Lung (tissue), 12 donors: Measurements from ENCODE around the gene NNMT. TPM values are rescaled to one million over a fixed set of nuclear protein-coding genes. Genes with fewer than 3 reads are reported as not detected.

Source experiments
- ATAC-seq: fragments of 200-7000 bp; cut with Tn5 transposase; one replicate; pipeline ENCODE4 v1.9.1; 2020; ENCODE audit warnings: moderate number of reproducible peaks; ENCODE audit not compliant: insufficient read depth, low FRiP score
- DNase-seq, 3 donors: peaks; one replicate each; pipeline ENCODE4 v3.0.0-alpha.2; 2013 to 2017
- H3K27ac ChIP-seq, 2 donors: one replicate each; pipeline ENCODE4 v1.5.1; 2013; ENCODE audit warnings: mild to moderate bottlenecking in 2 of 2, moderate library complexity in 2 of 2, control low read depth in 1 of 2, inconsistent platforms in 1 of 2, low read depth in 1 of 2, low read length in 1 of 2
- H3K27me3 ChIP-seq, 3 donors: one replicate each; pipeline ENCODE4 v1.5.1; 2013; ENCODE audit warnings: low read length in 2 of 3; ENCODE audit not compliant: control insufficient read depth in 3 of 3, insufficient read depth in 3 of 3
- H3K36me3 ChIP-seq, 4 donors: one replicate each; pipeline ENCODE4 v1.5.1; 2013; ENCODE audit warnings: low read length in 4 of 4, mild to moderate bottlenecking in 1 of 4, moderate library complexity in 1 of 4; ENCODE audit not compliant: control insufficient read depth in 4 of 4, insufficient read depth in 4 of 4
- H3K4me1 ChIP-seq, 5 donors: one replicate each; pipeline ENCODE4 v1.5.1; 2013; ENCODE audit warnings: low read length in 5 of 5, mild to moderate bottlenecking in 2 of 5, moderate library complexity in 1 of 5; ENCODE audit not compliant: control insufficient read depth in 5 of 5, insufficient read depth in 5 of 5
- H3K4me3 ChIP-seq: one replicate; pipeline ENCODE4 v1.5.1; 2013; ENCODE audit warnings: mild to moderate bottlenecking, control low read depth, moderate library complexity
- H3K9ac ChIP-seq, 2 donors: one replicate each; pipeline ENCODE4 v1.5.1; 2013; ENCODE audit warnings: low read length in 2 of 2, control low read depth in 1 of 2; ENCODE audit not compliant: insufficient read depth in 1 of 2
- H3K9me3 ChIP-seq, 4 donors: one replicate each; pipeline ENCODE4 v1.5.1; 2013; ENCODE audit warnings: low read length in 3 of 4, mild to moderate bottlenecking in 1 of 4, moderate library complexity in 1 of 4; ENCODE audit not compliant: control insufficient read depth in 4 of 4, insufficient read depth in 3 of 4
- CTCF ChIP-seq: IDR thresholded peaks from 2 replicates; pipeline ENCODE4 v1.5.1; 2012; ENCODE audit warnings: mild to moderate bottlenecking; ENCODE audit errors: control extremely low read depth, extremely low read depth
- WGBS, 2 donors: extraction: QIAGEN DNeasy Blood & Tissue Kit; methylation state at CpG; one replicate each; pipeline ENCODE4 v1.1.7; 2013; 5-methylcytosine and 5-hydroxymethylcytosine counted together
- polyA plus RNA-seq, 2 donors: library from polyadenylated mRNA; stranded (reverse); fragments of 200-250 nt; gene quantifications; one replicate each; pipeline ENCODE4 v1.2.1, GENCODE V29; 2013
- total RNA-seq, 2 donors: library from RNA; depleted of rRNA in 1 of 2; stranded (reverse); fragments of >200 nt in 1 of 2; gene quantifications; one replicate each; pipeline ENCODE4 v1.2.1, GENCODE V29; 2014 to 2021
- donor health status: control.
- donor health status: control.
- donor health status: Bipolar disorder and iron deficiency.
- donor health status: healthy.
- donor health status: DM: yes; HTN: yes; CAD: no.

The NNMT gene
- total and polyA plus RNA-seq, 4 donors, result 15.4 to 523 (median 345) TPM

GRCh38 chr11:114290503-114291235 lies 5.5 kb upstream of the NNMT start:
- no peak overlapping the region for H3K4me3 ChIP-seq
- peaks cover 0 to 6% (median 0%) of the 10 kb centered on the region in 5 donors for H3K4me1 ChIP-seq
- no peak for ATAC-seq
- H3K27me3 ChIP-seq, result no peaks in the 10 kb centered on the region
- no peak overlapping the region for H3K27ac ChIP-seq
- no peak for TF ChIP-seq CTCF
- DNase-seq, result no peak
- no peak overlapping the region for H3K9ac ChIP-seq
- WGBS, 2 donors, result 80 to 94% methylated on average over 2 of the region's 2 CpGs
- no peaks in the 10 kb centered on the region for H3K36me3 ChIP-seq
- H3K9me3 ChIP-seq, result no peaks in the 10 kb centered on the region

GRCh38 chr11:114291381-114291780 lies 4.8 kb upstream of the NNMT start:
- WGBS, 2 donors, result 65 to 81% methylated on average over 5 of the region's 5 CpGs
- no peak for TF ChIP-seq CTCF

GRCh38 chr11:114291842-114292680 lies 4.1 kb upstream of the NNMT start:
- DNase-seq (no peak), ATAC-seq (no peak)
- no peaks in the 10 kb centered on the region for H3K27me3 ChIP-seq
- H3K4me1 ChIP-seq, result peaks cover 0 to 6% (median 0%) of the 10 kb centered on the region in 5 donors
- TF ChIP-seq CTCF, result no peak
- H3K36me3 ChIP-seq, result no peaks in the 10 kb centered on the region
- no peaks in the 10 kb centered on the region for H3K9me3 ChIP-seq
- 31 to 64% methylated on average over 4 of the region's 4 CpGs for WGBS, 2 donors
- no peak overlapping the region for H3K9ac ChIP-seq
- H3K4me3 ChIP-seq, result no peak overlapping the region
- H3K27ac ChIP-seq, result no peak overlapping the region

More at GRCh38 chr11:114291381-114291780, 4.8 kb upstream of the NNMT start:
- no peak for DNase-seq
- Histone ChIP-seq H3K9me3 (no peaks in the 10 kb centered on the region), H3K9ac (no peak overlapping the region), H3K27me3 (no peaks in the 10 kb centered on the region), H3K27ac (peak overlapping the region in 1 of 2 donors; percentile 79), H3K4me1 (peaks cover 0 to 6% (median 0%) of the 10 kb centered on the region in 5 donors), H3K4me3 (no peak overlapping the region), H3K36me3 (no peaks in the 10 kb centered on the region)
- no peak for ATAC-seq
